Sciatic nerve (tissue), 2 donors: Measurements from ENCODE around the gene EI24. TPM values are rescaled to one million over a fixed set of nuclear protein-coding genes. Genes with fewer than 3 reads are reported as not detected.
"Not testable (repeated sequence)": the region's sequence is repeated elsewhere in the genome, so short reads cannot be mapped to it uniquely, and the experiment has no call there.

ENCODE experiments used
- ATAC-seq: fragments of 200-7000 bp; cut with Tn5 transposase; one replicate; pipeline ENCODE4 v1.9.1; 2020; ENCODE audit warnings: mild to moderate bottlenecking, moderate library complexity
- DNase-seq: peaks from one replicate; pipeline ENCODE4 v3.0.0-alpha.2; 2020; ENCODE audit warnings: low spot score
- intact Hi-C: fragments of 100-400 bp; cut with DNase I; formaldehyde crosslinking; loops from one replicate; pipeline ENCODE4 v1.14.2; 2022
- total RNA-seq: library from RNA; stranded (reverse); fragmentation: NEBNext Ultra II Directional; extraction: Animal tissue kit (Norgen Biotek cat#: 25700); gene quantifications from one replicate; pipeline ENCODE4 v1.2.1, GENCODE V29; 2021
- donor health status: DM: no; HTN: no; CAD: no.
- donor health status: DM: no; HTN: no; CAD: no.

The EI24 gene
- 47.1 TPM for total RNA-seq

DNA sequence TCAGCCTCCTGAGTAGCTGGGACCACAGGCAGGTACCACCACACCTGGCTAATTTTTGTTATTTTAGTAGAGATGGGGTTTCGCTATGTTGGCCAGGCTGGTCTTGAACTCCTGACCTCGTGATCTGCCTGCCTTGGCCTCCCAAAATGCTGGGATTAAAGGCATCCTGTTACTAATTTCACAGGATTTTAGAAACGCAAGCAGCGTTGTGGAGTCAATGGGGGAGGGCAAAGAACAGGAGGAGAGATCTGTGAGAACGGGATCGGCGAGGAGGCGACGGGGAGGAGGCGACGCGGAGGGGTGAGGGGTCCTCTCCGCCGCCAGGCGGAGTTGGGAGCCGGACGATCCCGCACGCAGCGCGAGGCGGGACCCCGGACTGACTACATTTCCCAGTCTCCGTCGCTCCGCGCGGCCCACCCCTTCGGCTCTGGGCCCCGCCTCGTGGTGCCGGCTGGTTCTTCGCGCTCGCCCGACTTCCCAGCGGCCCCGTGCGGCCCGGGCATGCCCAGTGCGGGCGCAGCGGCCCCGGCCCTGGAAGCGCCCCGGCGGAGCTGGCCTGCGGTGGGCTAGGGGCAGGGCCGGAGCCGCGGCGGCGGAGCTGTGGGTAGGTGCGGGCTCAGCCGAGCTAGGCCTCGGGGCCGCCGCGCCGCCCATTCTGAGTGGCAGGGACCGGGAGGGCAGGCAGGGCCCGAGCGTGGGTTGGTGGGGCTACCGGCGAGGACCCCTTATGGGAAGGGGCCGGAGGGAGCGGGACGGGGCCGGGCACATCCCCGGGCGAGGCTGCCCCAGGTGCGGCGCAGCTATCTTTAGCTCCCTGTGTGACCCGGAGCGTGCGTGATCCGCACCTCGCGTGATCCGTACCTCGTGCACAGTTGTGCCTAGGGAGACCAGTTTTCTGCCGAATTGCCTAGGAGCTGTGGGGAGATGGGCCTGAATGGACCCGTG, at the start of gene EI24:
Gene EI24, plus strand, starts transcription at position 508 of the 945 bp plus-strand sequence. CDS start 3,051 bp downstream, outside the sequence.
- DNase-seq (peak; percentile 94), ATAC-seq (peak; percentile 100)
- intact Hi-C loops: no loop called here

GRCh38 chr11:125519860-125520834, 49.1 kb upstream of the EI24 start:
- intact Hi-C loops: no loop called here
- no peak for ATAC-seq
- DNase-seq: no peak

- DNase-seq: no peak
- no peak for ATAC-seq
- intact Hi-C loops: no loop called here
Observed at GRCh38 chr11:125525303-125525702, 44.0 kb upstream of the EI24 start.

- intact Hi-C loops: no loop called here
- no peak for ATAC-seq
- no peak for DNase-seq
Observed at GRCh38 chr11:125532668-125533067, 36.6 kb upstream of the EI24 start.

- intact Hi-C loops: no loop called here
- ATAC-seq (no peak), DNase-seq (no peak)
Observed at GRCh38 chr11:125535585-125535984, 33.7 kb upstream of the EI24 start.

DNA sequence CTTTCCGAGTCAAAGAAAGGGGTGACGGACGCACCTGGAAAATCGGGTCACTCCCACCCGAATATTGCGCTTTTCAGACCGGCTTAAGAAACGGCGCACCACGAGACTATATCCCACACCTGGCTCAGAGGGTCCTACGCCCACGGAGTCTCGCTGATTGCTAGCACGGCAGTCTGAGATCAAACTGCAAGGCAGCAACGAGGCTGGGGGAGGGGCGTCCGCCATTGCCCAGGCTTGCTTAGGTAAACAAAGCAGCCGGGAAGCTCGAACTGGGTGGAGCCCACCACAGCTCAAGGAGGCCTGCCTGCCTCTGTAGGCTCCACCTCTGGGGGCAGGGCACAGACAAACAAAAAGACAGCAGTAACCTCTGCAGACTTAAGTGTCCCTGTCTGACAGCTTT, 32.4 kb upstream of the EI24 start:
- ATAC-seq, DNase-seq, intact Hi-C loops: not testable (repeated sequence)

- no peak for DNase-seq
- intact Hi-C loops: no loop called here
Observed at GRCh38 chr11:125542709-125543108, 26.6 kb upstream of the EI24 start.

DNA sequence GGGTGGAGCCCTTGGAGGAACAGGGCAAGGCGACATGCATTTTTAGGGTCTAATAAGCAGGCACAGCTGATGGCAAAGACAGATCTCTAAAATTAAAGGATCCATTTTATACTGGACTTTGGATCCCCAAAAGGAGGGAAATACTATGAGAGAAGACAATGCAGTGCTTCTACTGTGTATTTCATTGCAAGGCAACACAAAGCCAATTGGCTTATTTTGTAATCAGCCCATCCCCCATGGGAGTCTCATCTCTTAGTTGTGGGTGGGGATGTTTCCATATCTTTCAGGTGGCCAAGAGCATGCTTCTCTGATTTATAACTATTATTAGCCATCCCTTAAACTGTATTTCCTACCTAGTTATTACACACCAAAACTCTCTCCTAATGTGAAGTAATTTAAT, 18.5 kb upstream of the EI24 start:
- DNase-seq (no peak), ATAC-seq (no peak)
- intact Hi-C loops: no loop called here

More at GRCh38 chr11:125542709-125543108, 26.6 kb upstream of the EI24 start:
- no peak for ATAC-seq

DNA sequence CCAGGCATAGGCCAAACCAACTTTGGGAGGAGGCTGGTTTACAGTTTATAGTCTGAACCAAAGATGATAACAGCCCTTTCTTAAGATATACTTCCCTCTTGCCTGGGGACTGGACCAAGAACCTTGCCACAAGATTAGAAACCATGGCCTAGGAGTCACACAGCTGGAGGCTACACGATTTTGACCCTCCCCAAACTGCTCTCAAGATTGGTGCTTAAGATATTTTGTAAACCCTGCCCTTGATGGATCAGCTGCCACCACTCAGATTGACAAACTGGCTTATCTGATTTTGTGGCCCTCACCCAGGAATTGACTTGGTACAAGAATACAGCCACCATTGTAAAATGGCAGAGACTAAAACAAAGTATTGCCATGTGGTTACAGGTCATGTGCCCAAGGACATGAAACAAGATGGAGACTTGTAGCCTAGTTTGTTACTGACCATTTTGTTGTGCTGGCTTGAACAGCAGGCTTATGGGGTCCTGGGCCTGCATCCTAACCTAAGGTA, 17.4 kb upstream of the EI24 start:
- intact Hi-C loops: no loop called here
- ATAC-seq (no peak), DNase-seq (no peak)

DNA sequence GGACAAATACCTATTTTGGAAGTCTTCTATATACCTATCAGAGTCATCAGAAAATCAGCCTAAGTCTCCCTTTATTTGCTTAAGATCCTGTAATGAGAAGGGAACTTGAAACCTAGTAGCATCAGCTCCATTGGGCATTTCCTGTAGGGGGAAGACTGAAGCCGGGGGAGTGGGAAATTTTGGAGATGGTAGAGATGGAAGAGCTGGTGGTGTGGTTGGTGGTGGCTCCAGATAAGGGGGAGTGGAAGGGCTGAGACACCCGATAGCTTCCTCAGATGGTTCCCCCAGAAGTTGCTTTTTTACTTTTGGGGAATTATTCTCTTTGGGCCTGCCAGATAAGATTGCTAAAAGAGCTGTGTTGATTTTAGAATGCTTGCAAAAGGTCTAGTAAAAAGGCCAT, 16.4 kb upstream of the EI24 start:
- no peak for ATAC-seq
- no peak for DNase-seq
- intact Hi-C loops: no loop called here

GRCh38 chr11:125553357-125553756, 15.9 kb upstream of the EI24 start:
- intact Hi-C loops: no loop called here
- no peak for ATAC-seq
- no peak for DNase-seq

GRCh38 chr11:125554038-125554437, 15.2 kb upstream of the EI24 start:
- DNase-seq (no peak), ATAC-seq (no peak)
- intact Hi-C loops: no loop called here

- DNase-seq (no peak), ATAC-seq (no peak)
- intact Hi-C loops: no loop called here
Observed at GRCh38 chr11:125559888-125560287, 9.4 kb upstream of the EI24 start.

- intact Hi-C loops: no loop called here
- DNase-seq (no peak), ATAC-seq (no peak)
Observed at GRCh38 chr11:125561924-125562323, 7.4 kb upstream of the EI24 start.

DNA sequence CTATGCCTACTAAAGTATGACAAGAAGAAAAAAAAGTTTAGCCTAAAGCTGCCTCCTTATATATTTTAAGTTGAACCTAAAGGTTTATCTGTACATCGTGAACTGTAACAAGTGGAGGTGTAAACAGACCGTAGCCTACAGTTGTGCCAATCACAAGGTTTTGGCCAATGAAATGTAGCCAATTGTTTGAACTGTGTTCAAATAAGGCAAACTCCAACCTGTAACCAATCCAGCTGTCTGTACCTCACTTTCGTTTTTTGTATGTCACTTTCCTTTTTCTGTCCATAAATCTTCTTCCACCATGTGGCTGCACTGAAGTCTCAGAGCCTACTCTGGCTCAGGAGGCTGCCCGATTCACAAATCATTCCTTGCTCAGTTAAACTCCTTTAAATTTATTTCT, 6.8 kb upstream of the EI24 start:
- ATAC-seq (no peak), DNase-seq (no peak)
- intact Hi-C loops: no loop called here

GRCh38 chr11:125564357-125564756, 4.9 kb upstream of the EI24 start:
- intact Hi-C loops: no loop called here
- ATAC-seq: no peak

GRCh38 chr11:125566235-125566634, 3.0 kb upstream of the EI24 start:
- no peak for DNase-seq
- ATAC-seq: no peak
- intact Hi-C loops: no loop called here

More at GRCh38 chr11:125564357-125564756, 4.9 kb upstream of the EI24 start:
- no peak for DNase-seq

- ATAC-seq: no peak
- intact Hi-C loops: no loop called here
Observed at GRCh38 chr11:125569915-125570621, 791 bp downstream of the EI24 start.

DNA sequence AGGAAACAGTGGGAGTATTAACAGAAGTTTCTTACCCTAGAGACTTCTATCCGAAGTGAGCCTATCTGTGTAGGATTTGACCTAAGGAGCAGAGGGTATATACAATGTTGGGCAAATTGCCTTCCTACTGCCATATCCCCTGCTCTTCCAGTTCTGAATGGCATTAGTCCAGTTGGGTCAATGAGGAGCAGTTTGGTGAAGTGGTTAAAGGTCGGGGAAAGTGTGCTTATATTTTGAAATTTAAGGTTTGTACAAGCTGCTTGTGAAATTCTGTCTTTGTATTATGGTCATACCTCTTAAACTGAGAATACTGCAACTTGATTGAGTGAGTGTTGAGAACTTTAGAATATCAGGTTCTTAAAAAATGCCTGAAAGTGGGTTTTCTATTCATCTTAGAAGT, 1.7 kb downstream of the EI24 start:
- DNase-seq (no peak), ATAC-seq (no peak)
- intact Hi-C loops: no loop called here

More at GRCh38 chr11:125569915-125570621, 791 bp downstream of the EI24 start:
- DNase-seq: no peak
